ENCODE data around the gene DNALI1.
"Not testable (repeated sequence)": the region's sequence is repeated elsewhere in the genome, so short reads cannot be mapped to it uniquely, and the experiment has no call there.

DNALI1 gene

DNA sequence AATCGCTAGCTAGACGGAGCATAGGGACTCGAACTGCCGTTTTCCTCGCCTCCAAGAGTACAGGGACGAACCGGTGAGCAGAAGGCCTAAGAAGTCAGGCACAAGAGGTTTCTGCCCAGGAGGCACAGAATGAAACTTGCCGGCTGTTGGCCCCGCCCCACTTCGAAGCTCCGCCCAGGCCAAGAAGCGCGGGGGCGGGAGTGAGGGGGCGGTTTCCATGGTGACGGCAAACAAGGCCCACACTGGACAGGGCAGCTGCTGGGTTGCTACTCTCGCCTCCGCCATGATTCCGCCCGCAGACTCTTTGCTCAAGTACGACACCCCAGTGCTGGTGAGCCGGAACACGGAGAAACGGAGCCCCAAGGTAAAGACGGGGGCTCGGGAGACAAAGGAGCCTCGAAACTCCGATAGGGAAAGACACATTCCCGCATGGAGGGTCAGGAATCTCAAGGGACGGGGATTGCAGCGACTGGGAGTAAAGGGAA lies at the start of gene DNALI1:
Gene DNALI1 (plus strand): TSS at position 229 of the 485 bp plus-strand sequence. CDS start 55 bp downstream, at position 284.
- peak; percentile 41 for DNase-seq

DNA sequence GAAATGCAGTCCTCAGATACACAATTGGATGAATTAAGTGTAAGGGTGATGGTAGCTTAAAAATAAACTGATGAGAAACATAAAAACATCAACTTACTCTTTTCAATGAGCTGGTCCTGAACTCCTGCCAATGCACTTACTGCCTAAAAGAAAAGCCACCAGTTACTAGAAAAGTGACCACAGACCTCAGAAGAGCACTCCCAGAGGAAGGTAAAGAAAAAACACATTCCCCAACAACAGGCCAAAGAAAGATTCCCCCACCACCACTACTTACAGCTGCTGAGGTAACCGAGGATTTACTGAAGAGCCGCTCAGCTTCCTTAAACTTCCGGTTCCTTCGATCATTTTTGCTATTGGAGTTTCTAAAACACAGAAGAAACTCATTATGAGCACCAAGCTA lies 47.6 kb upstream of the DNALI1 start:
- no peak for DNase-seq

DNA sequence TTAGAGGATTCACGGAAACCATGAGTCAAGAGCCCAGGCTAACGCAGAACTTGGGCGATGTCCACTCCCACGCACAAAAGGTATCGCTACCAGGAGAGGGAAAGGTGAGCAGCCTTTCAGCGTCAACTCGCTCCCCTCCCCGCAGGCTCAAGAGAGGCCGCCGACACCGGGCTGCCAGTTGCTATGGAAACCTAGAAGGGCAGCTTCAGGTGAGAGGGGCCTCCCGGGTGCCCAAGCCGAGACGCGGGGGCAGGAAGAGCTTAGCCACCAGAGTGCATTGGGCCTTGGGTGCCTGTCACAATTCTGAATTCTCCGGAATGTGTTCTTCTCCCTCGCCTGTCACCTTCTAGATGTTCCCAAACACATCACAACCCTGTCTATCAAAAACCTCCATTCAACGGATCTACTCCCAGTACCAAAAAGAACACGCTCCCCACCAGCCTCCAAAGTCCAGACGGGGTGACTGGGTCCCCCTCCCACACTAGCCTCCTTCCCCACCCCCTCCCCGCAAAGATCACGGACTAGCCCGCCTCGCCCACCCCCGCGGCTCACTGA lies 42.9 kb upstream of the DNALI1 start:
- DNase-seq: peak; percentile 62

DNA sequence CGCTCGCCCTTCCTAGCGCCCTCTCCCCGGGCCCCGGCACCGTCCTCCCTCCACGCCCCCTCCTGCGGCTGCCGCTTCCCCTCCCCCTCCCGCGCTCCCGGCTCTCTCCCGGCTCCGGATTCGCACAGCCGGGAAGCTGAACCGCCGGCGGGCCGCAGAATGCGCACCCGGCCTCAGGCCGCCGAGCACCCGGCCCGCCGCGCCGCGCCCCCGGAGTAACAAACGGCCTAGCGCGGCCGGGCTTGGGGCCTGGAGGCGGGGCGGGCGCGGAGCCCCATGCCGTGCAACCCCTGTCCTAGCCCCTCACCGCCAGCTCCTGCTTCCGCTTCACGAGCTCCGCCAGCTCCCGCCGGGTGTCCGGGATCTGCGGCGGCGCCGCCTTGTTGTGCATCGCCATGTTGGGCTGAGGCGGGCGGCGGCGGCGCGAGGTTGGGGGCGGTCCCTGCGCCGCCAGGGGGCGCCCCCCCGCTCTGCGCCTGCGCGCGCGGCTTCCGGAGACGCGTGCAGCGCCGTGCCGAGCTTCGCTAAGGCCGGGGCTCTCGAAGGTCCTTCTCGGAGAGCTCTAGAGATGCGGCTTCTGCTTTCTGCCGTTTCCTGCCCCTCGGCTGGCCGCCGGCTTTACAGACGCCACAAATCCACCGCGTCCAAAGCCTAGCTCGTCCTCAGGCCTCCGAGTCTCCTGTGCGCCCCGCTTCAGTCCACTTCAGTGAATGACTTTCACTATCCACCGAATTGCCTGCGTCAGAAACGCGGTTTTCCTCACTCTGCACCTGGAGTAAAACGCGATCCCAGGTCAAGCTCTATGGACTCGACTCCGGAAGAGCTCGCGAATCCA lies 42.2 kb upstream of the DNALI1 start, which contains the start of gene MEAF6:
Gene MEAF6 (minus strand): TSS at position 417 of the 835 bp plus-strand sequence. CDS start 20 bp downstream, at position 397.
- DNase-seq: peak; percentile 85

DNA sequence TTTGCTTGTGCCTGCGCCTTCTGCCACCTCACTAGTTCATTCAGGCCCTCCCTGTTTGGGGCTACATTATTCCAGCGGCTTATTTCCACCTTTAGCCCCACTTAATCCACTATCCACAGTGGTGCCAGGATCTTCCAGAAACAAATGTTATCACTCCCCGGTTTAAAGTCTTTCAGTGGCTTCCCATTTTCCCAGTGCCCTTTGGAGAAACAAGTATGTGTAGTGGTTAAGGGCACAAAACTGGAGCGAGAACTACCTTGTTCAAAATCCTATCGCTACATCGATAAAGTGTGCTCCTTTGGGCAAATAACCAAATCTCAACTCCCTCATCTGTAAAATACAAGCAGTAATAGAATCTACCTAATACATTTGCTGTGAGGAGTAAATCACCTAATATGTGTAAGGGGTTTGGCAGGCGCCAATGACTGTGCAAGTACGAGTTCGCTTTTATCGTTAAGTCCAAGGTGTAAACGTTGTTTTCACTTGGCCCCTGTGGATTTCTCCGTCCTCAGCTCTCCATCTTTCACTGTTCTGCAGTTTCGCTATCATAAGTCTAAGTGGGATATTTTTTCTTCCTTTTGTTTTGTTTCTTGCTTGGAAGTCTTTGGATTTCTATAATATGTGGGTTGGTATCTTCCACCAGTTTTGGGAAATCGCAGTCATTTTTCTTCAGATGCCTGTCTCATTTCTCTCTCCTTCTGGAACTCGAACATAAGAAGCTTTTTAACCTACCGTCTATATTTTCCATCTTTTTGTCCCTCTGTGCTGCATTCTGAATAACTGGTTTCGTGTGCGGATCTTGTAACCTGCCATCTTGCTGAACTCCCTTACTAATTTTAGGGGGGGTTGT lies 41.3 kb upstream of the DNALI1 start:
- no peak for DNase-seq

DNA sequence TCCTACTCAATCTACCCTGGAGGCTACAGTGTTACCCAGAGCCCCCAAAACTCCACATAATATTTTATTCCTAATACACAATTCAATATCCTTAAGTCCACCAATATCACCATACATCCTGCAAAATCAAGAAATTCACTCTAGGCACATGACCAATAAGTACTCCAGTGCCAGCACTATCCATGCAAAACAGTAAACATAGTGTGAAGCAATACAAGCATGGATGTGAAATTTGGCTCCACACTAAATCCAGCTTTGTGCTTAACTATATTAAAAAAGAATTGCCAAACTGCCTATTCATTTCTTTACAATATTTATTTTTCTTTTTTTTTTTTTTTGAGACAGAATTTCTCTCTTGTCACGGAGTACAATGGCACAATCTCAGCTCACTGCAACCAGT lies 39.2 kb upstream of the DNALI1 start:
- no peak for DNase-seq

DNA sequence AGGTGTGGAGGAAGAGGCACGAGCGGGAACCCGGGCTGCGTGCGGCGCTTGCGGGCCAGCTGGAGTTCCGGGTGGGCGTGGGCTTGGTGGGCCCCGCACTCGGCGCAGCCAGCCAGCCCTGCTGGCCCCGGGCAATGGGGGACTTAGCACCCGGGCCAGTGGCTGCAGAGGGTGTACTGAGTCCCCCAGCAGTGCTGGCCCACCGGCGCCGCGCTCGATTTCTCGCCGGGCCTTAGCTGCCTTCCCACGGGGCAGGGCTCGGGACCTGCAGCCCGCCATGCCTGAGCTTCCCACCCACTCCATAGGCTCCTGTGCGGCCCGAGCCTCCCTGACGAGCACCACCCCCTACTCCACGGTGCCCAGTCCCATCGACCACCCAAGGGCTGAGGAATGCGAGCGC lies 38.5 kb upstream of the DNALI1 start:
- DNase-seq: not testable (repeated sequence)

DNA sequence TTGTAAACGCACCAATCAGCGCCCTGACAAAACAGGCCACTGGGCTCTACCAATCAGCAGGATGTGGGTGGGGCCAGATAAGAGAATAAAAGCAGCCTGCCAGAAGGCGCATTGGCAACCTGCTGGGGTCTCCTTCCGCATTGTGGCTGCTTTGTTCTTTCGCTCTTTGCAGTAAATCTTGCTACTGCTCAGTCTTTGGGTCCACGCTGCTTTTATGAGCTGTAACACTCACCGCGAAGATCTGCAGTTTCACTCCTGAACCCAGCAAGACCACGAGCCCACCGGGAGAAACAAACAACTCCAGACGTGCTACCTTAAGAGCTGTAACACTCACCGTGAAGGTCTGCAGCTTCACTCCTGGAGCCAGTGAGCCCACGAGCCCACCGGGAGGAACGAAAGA lies 37.8 kb upstream of the DNALI1 start:
- peak; percentile 63 for DNase-seq

DNA sequence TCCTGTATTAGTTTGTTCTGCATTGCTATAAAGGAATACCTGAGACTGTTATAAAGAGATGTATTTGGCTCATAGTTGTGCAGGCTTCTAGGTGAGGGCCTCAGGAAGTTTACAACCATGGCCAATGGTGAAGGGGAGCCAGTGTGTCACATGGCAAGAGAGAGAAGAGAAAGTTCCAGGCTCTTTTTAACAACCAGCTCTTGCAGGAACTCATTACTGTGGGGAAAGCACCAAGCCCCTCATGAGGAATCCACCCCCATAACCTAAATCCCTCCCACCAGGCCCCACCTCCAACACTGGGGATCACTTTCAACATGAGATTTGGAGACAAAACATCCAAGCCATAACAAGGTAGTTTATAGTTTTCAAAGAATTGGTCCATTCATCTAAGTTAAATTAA lies 37.1 kb upstream of the DNALI1 start:
- DNase-seq: no peak

DNA sequence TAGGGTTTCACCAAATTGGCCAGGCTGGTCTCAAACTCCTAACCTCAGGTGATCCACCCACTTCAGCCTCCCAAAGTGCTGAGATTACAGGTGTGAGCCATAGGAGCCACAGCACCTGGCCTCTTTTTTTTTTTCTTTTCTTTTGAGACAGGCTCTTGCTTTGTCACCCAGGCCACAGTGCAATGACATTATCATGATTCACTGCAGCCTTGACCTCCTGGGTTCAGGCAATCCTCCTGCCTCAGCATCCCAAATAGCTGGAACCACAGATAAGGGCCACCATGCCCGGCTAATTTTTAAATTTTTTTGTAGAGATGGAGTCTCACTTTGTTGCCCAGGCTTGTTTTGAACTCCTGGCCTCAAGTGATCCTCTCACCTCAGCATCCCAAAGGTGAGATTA lies 26.9 kb upstream of the DNALI1 start:
- not testable (repeated sequence) for DNase-seq

DNA sequence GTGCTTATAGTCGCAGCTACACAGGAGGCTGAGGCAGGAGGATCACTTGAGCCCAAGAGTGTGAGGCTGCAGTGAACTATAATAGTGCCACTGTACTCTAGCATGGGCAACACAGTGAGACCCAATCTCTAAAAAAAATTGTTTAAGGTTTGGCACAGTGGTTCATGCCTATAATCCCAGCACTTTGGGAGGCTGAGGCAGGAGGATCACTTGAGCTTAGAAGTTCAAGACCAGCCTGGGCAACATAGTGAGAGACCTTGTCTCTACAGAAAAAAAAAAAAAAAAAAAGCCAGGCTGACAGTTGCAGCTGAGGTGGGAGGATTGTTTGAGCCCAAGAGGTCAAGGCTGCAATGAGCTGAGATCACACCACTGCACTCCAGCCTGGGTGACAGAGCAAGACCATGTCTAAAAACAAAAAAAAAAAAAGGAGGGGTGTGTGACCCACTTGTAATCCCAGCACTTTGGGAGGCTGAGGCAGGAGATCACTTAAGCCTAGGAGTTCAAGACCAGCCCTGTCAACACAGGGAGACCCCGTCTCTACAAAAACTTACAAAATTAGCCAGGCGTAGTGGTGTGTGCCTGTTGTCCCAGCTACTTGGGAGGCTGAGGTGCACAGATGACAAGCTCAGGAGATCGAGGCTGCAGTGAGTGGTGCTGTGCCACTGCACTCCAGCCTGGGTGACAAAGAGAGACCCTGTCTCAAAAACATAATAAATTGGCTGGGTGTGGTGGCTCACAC lies 24.2 kb upstream of the DNALI1 start:
- not testable (repeated sequence) for DNase-seq

DNA sequence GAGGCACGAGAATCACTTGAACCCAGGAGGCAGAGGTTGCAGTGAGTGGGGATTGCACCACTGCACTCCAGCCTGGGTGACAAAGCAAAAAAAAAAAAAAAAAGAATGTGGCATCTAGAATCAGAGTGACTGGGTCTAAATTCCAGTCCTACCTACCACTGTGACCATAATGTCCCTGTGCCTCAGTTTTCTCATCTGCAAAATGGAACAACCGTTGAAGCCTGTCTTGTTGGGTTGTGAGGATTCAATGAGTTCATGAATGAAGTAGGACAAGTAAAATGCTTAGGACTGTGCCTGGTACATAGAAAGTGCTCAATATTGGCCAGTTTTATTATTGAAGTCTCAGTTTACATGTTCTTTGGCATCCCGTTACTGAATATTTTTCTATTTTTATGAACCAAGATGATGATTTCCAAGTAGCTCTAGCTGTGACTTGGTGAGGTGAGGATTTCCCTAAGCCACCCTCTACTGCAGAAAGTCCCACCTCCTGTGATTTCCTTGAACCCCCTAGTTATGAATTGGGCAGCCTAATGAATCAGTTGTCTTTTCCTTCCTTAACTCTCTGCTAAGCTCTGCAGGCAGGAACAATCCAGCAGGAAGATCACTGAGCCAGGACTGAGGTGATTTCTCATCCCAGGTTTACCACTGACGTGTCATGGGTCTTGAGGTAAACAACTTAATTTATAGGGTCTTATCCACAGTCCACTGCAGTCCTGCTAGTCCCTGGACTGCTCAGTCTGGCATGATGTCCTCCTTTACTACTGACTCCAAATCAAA lies 23.2 kb upstream of the DNALI1 start:
- no peak for DNase-seq

DNA sequence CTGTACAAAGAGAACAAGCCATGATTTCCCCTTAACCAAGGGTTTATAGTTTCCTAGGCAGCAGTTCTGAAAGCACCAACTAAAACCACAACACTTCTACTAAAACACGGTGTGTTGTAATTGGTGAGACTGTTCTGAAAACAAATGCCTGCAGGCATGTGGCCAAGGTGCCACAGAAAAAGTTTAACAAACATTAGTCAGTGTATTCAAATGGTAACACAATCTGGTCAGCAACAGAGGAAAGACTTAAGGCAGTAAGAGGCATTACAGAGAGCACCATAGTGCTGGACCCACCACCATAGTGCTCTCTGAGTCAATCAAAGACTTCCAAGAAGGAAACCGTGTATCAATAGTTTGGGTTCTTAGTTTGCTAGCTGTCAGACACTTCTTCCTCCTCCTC lies 19.4 kb upstream of the DNALI1 start:
- DNase-seq: no peak

DNA sequence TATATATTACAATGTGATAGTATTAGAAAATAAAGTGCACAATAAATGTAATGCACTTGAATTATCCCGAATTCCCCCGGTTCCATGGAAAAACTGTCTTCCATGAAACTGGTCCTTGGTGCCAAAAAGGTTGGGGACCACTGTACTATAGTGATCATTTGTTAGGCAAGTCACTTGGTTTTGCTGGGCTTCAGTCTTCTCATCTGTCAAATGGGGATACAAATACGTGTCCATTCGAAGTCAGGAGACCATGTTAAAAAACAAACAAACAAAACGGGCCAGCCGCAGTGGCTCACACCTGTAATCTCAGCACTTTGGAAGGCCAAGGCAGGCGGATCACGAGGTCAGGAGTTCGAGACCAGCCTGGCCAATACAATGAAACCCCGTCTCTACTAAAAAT lies 17.6 kb upstream of the DNALI1 start:
- not testable (repeated sequence) for DNase-seq

DNA sequence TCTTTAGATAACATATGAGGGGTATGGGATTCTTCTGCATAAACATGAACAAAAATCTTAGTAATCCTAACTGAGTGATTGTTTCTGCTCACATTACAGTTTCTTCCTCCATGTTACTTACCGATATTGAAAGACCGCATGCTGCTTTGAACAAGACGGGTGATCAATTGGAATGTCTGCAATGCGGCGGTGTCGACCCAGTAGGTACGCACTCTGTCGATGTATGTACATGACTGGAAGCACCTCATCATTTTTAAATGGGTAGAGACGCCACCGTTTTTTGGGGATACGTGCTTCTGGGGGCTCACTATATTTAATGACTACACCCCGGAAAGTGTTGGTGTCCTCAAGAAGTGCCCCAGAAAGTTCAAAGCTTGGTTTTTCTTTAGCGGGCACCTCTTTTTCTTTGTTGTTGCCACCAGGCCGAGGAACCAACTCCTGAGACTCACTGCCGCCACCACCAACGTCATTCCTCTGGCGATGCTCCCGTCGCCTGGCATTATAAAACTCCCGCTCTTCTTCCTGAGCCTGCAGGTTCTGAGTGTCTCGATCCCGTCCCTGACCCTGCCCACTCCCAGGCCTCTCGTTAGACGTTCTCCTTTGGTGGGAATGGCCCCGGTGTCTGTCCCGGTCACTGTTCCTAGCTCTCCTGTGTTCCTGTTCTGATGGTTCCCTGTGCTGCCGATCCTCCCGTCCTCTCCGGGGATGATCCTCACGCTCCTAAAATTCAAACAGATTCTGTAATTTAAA lies 16.5 kb upstream of the DNALI1 start:
- DNase-seq: no peak

DNA sequence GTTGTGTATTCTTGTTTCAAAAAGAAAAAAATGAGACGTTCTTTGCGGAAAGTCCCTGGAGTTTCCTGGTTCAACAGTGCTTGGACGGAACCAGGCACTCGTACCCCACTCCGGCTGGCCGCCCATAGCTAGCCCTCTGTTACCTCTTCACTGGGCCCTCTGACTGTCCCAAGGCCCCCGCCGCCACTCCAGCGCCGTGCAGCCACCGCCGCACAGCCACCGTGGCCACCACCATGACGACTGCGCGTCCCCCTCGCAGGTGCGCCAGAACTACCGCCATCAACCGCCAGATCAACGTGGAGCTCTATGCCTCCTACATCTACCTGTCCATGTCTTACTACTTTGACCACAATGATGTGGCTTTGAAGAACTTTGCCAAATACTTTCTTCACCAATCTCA lies 12.2 kb upstream of the DNALI1 start:
- DNase-seq: no peak

DNA sequence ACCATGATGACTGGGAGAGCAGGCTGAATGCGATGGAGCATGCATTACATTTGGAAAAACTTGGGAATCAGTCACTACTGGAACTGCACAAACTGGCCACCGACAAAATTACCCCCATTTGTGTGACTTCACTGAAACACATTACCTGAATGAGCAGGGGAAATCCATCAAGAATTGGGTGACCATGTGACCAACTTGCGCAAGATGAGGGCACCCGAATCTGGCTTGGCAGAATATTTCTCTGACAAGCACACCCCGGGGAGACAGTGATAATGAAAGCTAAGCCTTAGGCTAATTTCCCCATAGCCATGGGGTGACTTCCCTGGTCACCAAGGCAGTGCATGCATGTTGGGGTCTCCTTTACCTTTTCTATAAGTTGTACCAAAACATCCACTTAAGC lies 11.7 kb upstream of the DNALI1 start:
- DNase-seq: no peak

DNA sequence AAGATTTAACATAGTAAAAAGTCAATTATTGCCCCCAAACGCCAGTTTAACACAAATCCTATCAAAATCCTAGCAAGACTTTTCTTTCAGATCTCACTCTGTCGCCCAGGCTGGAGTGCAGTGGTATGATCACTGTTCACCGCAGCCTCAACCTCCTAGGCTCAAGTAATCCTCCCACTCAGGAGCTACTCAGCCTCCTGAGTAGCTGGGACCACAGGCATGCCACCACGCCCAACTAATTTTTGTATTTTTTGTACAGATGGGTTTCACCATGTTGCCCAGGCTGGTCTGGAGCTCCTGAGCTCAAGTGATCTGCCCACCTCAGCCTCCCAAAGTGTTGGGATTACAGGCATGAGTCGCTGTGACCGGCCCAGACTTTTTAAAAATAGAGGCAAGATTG lies 7.4 kb upstream of the DNALI1 start:
- DNase-seq: no peak

DNA sequence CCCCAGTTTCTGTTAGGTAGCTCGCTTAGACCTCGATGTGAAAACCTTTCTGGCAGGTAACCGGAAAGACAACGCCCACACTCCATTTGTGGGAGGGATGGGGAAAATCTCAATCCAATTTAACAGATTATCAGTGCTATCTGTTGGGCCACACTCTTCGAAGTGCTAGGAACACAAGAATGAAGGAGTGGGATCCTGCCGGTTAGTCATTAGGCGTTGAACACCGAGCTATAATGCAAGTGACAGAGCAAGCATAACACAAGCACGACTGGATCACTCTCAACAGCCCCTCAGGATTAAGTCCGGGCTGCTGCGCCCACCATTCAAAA lies 3.2 kb upstream of the DNALI1 start:
- no peak for DNase-seq

DNA sequence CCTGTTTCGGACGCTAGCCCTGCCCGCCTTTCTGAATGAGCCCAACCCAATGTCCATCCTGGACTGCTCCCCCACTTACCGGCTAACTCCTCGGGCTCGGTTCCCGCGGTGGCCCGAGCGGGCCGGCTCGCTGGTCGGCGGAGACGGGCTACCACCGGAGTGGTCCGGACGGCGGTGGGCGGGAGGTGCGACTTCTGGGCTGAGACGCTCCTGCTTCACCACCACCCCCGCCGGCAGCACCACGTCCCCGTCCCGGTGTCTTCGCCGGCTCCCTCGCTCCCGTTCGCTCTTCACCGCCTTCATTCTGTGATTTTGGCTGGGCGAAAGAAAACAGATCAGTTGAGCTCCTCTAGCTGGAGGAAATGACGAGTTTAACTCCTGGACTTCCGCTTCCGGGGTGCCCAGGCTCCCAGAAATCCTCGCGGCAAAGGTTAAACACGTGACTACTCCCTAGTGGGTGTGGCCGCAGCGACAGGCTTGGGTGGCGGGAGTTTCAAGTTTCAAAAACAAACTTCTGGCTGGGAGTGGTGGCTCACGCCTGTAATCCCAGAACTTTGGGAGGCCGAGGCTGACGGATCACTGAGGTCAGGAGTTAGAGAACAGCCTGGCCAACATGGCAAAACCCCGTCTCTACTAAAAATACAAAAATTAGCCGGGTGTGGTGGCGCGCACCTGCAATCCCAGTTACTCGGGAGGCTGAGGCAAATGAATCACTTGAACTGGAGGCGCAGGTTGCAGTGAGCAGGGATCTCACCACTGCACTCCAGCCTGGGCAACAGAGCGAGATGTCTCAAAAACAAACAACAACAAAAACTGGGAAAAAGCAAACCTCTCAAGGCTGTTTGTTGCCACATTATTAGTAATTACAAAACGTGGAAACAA lies 2.6 kb upstream of the DNALI1 start, which contains the start of gene SNIP1:
Gene SNIP1 (minus strand): TSS at position 367 of the 882 bp plus-strand sequence. CDS start 64 bp downstream, at position 303.
- peak; percentile 94 for DNase-seq

Data from CD4-positive, alpha-beta T cell treated with Interleukin-15 for 1 hour (primary cell).